Subcutaneous adipose tissue (tissue), 4 donors: Measurements from ENCODE around the gene CAPG. TPM values are rescaled to one million over a fixed set of nuclear protein-coding genes. Genes with fewer than 3 reads are reported as not detected.

Source experiments
- CTCF ChIP-seq: fragments of 450-650 bp; IDR thresholded peaks from one replicate; pipeline ENCODE4 v1.5.1; 2016; ENCODE audit warnings: low read depth, mild to moderate bottlenecking, control low read depth, antibody characterized with exemption, moderate library complexity
- total RNA-seq, 4 donors: library from RNA; depleted of rRNA; stranded (reverse); fragments of >200 nt; gene quantifications; one replicate each; pipeline ENCODE4 v1.1.0, GENCODE V29; 2016

The CAPG gene, protein sequence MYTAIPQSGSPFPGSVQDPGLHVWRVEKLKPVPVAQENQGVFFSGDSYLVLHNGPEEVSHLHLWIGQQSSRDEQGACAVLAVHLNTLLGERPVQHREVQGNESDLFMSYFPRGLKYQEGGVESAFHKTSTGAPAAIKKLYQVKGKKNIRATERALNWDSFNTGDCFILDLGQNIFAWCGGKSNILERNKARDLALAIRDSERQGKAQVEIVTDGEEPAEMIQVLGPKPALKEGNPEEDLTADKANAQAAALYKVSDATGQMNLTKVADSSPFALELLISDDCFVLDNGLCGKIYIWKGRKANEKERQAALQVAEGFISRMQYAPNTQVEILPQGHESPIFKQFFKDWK
- 100 to 1,000 TPM in 2 of 4 donors, 10 to 100 TPM in 2; 80.7 to 616 (median 167) TPM for total RNA-seq

DNA sequence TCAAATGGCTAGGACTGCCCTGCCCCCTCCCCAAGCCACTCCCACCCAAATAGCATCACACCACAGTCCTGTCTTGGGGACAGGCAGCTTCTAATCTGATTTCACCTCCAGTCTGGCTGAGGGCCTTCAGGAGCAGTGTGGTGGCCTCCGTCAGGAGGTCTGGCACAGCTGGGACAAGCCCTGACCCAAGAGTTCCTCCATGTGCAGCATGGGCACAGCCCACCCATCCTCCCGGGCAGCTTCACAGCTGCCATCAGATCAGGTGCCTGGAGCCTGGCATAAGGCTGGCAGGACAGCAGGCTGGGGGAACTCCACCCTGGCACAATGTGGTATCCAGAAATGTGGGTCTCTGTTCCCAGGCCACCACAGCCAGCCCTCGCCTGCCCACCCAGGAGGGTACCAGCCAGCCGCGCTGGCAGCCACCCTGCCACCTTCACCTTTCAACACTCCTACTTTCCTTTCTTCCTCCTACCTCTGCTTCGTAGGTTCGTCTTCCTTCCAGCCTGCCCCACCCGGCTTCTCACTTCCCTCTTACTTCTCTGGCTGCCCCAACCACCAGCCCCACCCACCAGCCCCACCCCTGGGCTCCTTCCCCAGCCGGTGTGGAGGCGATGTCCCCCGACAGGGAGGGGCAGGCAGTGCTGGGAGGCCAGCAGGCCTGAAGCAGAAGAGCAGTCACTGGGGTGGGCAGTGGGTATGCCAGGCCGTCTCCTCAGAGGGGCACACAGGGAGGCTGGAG is at the start of gene CAPG:
CAPG (minus strand) TSS at position 522 of the 739 bp plus-strand sequence. CDS start 8,221 bp downstream, outside the sequence.
- TF ChIP-seq CTCF: no peak

- TF ChIP-seq CTCF: no peak
Observed at GRCh38 chr2:85459771-85460170, 49.6 kb upstream of the CAPG start.

DNA sequence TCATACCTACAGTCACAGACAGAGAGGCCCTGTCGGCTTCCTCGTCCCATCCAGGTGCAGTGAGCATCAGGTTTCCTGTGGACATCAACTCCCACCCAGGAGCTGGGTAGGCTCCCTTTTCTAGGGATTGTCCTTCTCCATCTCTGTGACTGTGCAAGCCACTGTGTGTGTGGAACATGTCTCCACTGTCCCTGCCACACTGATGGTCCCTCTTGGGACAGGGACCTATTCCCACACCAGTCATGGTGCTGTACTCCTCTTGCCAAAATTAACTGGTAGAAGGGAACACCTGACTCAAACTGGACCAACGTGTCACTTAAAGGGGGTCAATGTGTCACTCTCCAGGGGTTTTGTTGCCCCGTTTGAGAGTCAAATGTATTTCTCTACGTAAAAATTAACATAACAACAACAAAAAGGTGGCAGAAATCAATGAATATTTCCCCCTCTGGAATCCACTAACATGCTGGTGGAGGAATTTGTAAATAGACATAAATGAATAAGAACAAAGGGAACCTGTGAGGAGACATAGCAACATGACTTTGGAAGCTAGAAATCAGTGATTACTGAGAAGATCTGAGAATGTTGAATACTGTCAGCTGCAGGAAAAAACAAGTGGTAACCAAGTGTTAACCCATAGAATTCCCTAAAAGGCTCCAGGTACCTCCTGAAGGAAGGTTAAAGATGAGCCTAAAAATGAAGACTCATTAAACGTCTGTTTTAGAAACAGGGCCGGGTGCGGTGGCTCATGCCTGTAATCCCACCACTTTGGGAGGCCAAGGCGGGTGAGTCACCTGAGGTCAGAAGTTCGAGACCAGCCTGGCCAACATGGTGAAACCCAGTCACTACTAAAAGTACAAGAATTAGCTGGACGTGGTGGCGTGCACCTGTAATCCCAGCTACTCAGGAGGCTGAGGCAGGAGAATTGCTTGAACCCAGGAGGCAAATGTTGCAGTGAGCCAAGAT is 48.7 kb upstream of the CAPG start:
- no peak for TF ChIP-seq CTCF

GRCh38 chr2:85457877-85458316 is 47.7 kb upstream of the CAPG start:
- TF ChIP-seq CTCF: no peak

DNA sequence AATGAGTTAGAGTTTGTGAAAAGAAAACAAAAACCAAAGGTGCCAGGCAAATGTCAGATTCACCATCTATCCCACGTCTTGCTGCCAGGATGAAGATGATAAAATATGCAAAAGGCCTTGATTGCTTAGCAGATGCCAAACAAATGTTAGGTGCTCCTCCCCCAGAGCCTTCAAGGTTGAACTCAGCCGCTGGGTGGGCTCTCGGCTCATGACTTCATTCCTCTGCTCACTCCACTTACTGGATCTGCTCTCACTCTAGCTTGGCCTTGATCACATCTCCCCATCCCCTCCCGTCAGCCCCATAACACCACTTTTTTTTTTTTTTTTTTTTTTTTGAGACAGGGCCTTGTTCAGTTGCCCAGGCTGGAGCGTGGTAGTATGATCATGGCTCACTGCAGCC is 46.9 kb upstream of the CAPG start:
- TF ChIP-seq CTCF: no peak

DNA sequence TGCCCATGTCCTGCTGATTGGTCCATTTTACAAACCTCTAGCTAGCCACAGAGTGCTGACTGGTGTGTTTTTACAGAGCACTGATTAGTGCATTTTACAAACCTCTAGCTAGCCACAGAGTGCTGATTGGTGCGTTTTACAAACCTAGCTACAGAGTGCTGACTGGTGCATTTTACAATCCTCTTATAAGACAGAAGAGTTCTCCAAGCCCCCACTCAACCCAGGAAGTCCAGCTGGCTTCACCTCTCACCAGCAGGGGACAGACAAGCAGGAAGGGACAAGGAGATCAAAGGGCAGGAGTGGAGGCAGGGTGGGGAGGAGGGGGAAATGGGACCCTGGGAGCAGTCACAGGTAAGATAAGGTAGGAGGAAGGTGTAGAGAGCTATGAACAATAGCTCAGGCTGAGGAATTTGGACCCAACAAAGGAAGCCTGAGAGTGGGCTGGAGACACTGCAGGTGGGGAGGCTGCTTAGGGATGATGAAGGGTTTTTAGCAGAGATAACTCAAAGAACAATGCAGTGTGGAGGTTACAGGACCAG is 45.5 kb upstream of the CAPG start:
- no peak for TF ChIP-seq CTCF
